Thoracic aorta (tissue), 2 donors: Measurements from ENCODE around the gene NLGN2. TPM values are rescaled to one million over a fixed set of nuclear protein-coding genes. Genes with fewer than 3 reads are reported as not detected.
A peak's percentile ranks its signal among the peaks of the same experiment; 100 is the strongest.

Source experiments
- ATAC-seq: fragments of 150-250 bp; one replicate; pipeline ENCODE4 v1.8.0; 2017; ENCODE audit warnings: low read depth; ENCODE audit not compliant: insufficient number of reproducible peaks, low FRiP score
- DNase-seq: peaks from one replicate; pipeline ENCODE4 v3.0.0-alpha.2; 2020; ENCODE audit warnings: low spot score
- H3K27ac ChIP-seq, 2 donors: fragments of 200-600 bp; sonication (generic); 1 replicate in 1 of 2; 2 replicates in 1 of 2; pipeline ENCODE4 v1.5.1; 2016; ENCODE audit warnings: mild to moderate bottlenecking in 2 of 2, moderate library complexity in 2 of 2
- H3K27me3 ChIP-seq: fragments of 200-600 bp; sonication (generic); replicated peaks from 2 replicates; pipeline ENCODE4 v1.6.0; 2016; ENCODE audit warnings: mild to moderate bottlenecking; ENCODE audit not compliant: insufficient read depth
- H3K36me3 ChIP-seq: fragments of 200-600 bp; sonication (generic); one replicate; pipeline ENCODE4 v1.5.1; 2016
- H3K4me1 ChIP-seq, 2 donors: fragments of 200-600 bp; sonication (generic); 1 replicate in 1 of 2; 2 replicates in 1 of 2; pipeline versions ENCODE4 v1.5.1 to v1.6.0; 2016; ENCODE audit warnings: low read depth in 2 of 2, mild to moderate bottlenecking in 1 of 2; ENCODE audit not compliant: control insufficient read depth in 1 of 2
- H3K4me3 ChIP-seq: fragments of 200-600 bp; sonication (generic); 2 replicates; pipeline ENCODE4 v1.5.1; 2016; ENCODE audit warnings: mild to moderate bottlenecking
- H3K9me3 ChIP-seq: fragments of 200-600 bp; sonication (generic); 2 replicates; pipeline ENCODE4 v1.5.1; 2016
- CTCF ChIP-seq: fragments of 200-600 bp; sonication (generic); IDR thresholded peaks from one replicate; pipeline ENCODE4 v1.5.1; 2019; ENCODE audit warnings: antibody characterized with exemption
- total RNA-seq, 2 donors: library from RNA; depleted of rRNA; stranded (reverse); fragments of >200 nt; gene quantifications; one replicate each; pipeline versions ENCODE4 v1.1.0 to v1.2.3, GENCODE V29; 2016

Gene NLGN2
- total RNA-seq, 2 donors from 2014 or later = 9.2 to 20.8 TPM

DNA sequence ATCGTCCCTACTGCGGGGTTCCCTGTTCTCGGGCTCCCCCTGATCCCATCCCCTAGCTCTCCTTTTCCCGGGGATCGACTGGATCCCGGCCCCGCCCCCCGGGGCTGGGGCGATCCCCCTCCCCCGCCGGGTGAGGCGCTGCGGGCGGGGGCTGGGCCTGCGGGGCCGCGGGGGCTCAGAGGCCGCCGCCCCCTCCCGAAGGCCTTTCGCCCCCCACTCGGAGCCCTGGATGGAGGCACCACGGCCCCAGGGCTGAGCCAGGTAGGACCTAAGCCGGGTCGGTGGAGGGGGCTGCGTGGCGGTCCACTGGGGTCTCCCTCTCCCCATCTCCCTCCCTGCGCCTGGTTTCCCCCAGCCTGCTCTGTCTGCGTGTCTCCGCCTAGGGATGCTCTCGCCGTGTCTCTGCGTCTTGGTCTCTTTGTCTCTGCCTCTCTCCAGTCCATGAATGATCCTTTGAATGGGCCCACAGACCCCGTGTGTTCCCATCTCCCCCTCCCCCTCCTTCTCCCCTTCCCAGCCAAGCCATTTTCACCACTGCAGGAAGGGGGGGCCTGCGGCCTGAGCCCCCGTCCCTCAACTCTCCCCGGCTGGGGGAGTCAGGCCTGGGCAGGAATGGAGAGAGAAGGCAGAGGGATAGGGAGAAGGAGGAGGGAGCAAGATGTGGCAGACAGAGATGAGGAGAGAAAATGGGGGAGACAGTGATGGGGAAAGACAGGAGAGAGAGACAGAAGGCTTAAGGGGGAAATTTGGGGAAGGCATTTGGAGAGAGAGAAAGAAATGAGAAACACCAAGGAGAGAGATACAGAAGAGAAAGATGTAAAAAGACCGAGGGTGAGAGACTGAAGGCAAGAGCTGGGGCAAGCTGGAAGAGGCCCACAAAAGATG is 2.1 kb upstream of the NLGN2 start:
- DNase-seq (no peak), ATAC-seq (no peak)
- no peak for TF ChIP-seq CTCF
- Histone ChIP-seq H3K36me3 (no peaks in the 10 kb centered on the region), H3K4me3 (peak overlapping the region; percentile 90), H3K27ac (peak overlapping the region; percentile 90 to 93), H3K27me3 (no peaks in the 10 kb centered on the region), H3K9me3 (no peaks in the 10 kb centered on the region), H3K4me1 (peaks cover 18% of the 10 kb centered on the region in 2 donors)

GRCh38 chr17:7406235-7406825 is 1.3 kb upstream of the NLGN2 start:
- ATAC-seq (no peak), DNase-seq (no peak)
- Histone ChIP-seq H3K27me3 (no peaks in the 10 kb centered on the region), H3K4me1 (peaks cover 18% of the 10 kb centered on the region in 2 donors), H3K9me3 (no peaks in the 10 kb centered on the region), H3K27ac (peak overlapping the region; percentile 90 to 93), H3K4me3 (peak overlapping the region; percentile 90), H3K36me3 (no peaks in the 10 kb centered on the region)
- no peak for TF ChIP-seq CTCF

DNA sequence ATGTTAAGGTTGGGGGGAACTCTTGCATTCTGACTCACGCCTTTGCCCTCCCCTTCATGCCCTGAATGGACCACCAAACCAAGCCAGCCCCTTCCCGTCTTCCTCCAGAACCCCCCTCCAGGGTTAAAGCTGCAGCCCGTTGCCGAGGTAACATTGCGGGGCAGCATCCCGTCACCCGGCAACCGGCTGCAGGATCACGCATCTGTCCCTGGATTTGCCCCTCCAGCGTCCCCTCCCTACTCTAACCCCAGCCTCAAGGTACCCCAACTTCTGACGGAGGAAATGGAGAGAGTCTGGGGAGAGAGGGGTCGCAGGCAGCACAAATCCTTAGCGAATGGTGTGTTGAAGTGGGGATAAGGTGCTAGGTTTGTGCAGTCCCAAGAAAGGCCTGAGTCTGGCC is 563 bp upstream of the NLGN2 start:
- H3K27ac ChIP-seq = no peak overlapping the region
- H3K27me3 ChIP-seq = no peaks in the 10 kb centered on the region
- H3K36me3 ChIP-seq = no peaks in the 10 kb centered on the region
- ATAC-seq (no peak), DNase-seq (no peak)
- no peaks in the 10 kb centered on the region for H3K9me3 ChIP-seq
- peaks cover 18% of the 10 kb centered on the region in 2 donors for H3K4me1 ChIP-seq
- TF ChIP-seq CTCF = no peak
- no peak overlapping the region for H3K4me3 ChIP-seq

DNA sequence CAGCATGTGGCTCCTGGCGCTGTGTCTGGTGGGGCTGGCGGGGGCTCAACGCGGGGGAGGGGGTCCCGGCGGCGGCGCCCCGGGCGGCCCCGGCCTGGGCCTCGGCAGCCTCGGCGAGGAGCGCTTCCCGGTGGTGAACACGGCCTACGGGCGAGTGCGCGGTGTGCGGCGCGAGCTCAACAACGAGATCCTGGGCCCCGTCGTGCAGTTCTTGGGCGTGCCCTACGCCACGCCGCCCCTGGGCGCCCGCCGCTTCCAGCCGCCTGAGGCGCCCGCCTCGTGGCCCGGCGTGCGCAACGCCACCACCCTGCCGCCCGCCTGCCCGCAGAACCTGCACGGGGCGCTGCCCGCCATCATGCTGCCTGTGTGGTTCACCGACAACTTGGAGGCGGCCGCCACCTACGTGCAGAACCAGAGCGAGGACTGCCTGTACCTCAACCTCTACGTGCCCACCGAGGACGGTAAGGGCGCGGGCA is 645 bp downstream of the NLGN2 start:
- TF ChIP-seq CTCF = no peak
- H3K4me1 ChIP-seq = peaks cover 7 to 11% of the 10 kb centered on the region in 2 donors
- H3K9me3 ChIP-seq = no peaks in the 10 kb centered on the region
- no peaks in the 10 kb centered on the region for H3K36me3 ChIP-seq
- H3K27me3 ChIP-seq = no peaks in the 10 kb centered on the region
- no peak overlapping the region for H3K4me3 ChIP-seq
- H3K27ac ChIP-seq = no peak overlapping the region
- ATAC-seq (no peak), DNase-seq (no peak)

DNA sequence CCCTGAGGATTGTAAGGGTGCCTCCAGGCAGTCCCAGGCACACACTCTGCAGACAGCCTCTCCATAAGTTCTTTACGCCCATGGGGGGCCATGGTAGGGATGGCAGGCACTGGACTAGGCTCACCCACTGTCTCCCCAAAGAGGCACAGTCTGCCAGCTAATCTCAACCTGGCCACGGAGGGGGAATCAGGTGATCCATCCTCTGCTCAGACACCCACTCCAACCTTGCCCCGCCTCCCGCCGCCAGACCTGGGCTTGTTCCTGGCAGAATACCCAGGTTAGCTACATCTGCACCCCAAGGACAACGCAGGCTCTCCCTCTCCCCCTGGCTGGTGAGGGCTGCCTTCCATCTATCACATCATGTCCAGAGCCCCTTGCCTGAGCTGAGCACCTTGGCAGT is 1.2 kb downstream of the NLGN2 start:
- no peak for ATAC-seq
- no peak for TF ChIP-seq CTCF

More for the DNA sequence above, 1.2 kb downstream of the NLGN2 start:
- H3K4me1 ChIP-seq = peaks cover 7 to 11% of the 10 kb centered on the region in 2 donors
- no peaks in the 10 kb centered on the region for H3K36me3 ChIP-seq
- no peaks in the 10 kb centered on the region for H3K27me3 ChIP-seq
- no peak overlapping the region for H3K4me3 ChIP-seq
- DNase-seq = no peak
- no peak overlapping the region for H3K27ac ChIP-seq
- no peaks in the 10 kb centered on the region for H3K9me3 ChIP-seq
